ENCODE data around the gene ZNF646.

The ZNF646 gene

DNA sequence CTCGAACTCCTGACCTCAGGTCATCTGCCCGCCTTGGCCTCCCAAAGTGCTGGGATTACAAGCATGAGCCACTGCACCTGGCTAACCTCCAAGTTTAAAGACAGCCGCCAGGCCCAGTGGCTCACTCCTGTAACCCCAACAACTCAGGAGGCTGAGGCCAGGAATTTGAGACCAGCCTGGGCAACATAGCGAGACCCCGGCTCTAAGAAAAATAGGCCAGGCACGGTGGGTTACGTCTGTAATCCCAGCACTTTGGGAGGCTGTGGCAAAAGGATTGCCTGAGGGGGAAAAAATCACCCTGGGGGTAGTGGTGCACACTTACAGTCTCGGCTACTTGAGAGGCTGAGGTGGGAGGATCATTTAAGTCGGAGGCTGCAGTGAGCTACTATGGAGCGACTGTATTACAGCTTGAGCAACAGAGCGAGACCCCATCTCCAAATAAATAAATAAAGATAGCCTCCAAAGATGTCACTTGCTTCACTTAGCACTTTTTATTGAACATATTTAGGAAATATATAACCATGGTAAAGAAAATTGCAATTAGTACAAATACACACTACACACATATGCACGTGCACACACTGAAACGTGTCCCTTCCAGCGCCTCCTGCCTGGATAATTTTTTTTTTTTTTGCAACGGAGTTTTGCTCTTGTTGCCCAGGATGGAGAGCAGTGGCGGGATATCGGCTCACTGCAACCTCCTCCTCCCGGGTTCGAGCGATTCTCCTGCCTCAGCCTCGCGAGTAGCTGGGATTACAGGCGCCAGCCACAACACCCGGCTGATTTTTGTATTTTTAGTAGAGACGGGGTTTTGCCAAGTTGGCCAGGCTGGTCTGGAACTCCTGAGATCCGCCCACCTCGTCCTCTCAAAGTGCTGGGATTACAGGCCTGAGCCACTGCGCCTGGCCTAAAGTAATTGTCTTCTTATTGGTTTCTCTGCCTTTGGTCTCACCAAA lies 32.6 kb downstream of the ZNF646 start:
- no peak for DNase-seq (ENCODE audit: low read depth in 4 of 4, low spot score in 1 of 4)

DNA sequence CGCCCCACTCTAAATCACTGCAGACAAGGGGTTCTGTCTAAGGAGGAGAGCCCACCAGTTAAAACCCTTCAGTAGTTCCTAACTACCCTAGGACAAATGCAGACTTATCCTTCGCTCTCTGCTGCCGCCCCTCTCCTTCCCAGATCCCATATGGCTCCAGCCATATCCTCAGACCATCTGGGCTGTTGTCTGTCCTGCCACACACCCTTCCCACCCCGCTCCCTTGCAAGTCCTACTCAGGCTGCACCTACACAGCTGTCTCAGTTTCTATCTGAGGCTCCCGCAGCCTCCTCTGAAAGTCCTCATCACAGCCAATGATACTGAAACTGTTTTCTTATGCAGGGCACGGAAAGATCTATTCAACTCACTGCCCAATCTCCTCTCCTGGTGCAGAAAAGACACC lies 33.2 kb downstream of the ZNF646 start:
- DNase-seq (ENCODE audit: low read depth in 4 of 4, low spot score in 1 of 4): peak in 1 of 4 experiments; percentile 31

DNA sequence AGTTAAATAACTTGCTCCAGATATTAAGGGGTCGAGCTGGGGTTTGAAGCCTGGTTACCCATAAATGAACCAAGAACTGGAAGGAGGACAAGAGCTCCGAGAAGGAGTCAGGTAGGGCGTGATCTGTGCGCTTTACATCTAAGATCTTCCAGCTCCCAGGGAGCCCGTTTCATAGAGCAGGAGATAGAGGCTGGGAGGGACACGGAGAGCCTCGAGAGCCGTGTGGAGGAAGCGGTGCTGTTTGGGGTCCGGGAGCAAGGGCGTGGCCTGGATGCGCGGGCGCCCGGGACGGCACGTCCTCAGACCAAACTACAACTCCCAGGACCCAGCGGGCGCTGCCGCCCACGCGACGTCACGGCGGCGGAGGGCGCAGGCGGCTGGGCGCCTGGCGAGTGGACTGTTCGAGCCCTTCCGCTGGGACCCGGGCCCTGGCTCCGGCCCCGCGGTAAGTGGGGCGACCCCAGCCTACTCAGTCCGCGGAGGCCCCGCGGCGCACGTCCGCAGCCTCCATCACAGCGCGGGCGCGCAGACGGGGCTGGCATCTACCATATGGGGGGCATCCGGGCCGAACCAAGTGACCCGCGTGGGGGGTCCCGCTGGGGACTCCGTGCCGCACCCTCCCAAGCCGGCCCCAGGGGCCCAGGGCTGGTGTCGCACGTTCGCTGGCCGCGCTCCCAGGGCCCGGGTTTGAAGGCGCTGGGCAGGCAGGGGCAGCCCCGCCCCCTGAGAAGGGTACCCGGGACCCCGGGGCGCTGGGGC lies 34.0 kb downstream of the ZNF646 start, which contains the start of gene BCKDK:
Gene BCKDK, plus strand, starts transcription at position 352 of the 759 bp plus-strand sequence. CDS start 838 bp downstream, outside the sequence.
- peak; percentile 47 to 73 (median 58) for DNase-seq (ENCODE audit: low read depth in 4 of 4, low spot score in 1 of 4)

GRCh38 chr16:31108794-31109558 lies 34.8 kb downstream of the ZNF646 start:
- no peak for DNase-seq (ENCODE audit: low read depth in 4 of 4, low spot score in 1 of 4)

- no peak for DNase-seq (ENCODE audit: low read depth in 4 of 4, low spot score in 1 of 4)
Measured at GRCh38 chr16:31109622-31110021, 35.4 kb downstream of the ZNF646 start.

GRCh38 chr16:31110106-31111034 lies 36.1 kb downstream of the ZNF646 start:
- no peak for DNase-seq (ENCODE audit: low read depth in 4 of 4, low spot score in 1 of 4)

GRCh38 chr16:31111881-31112466 lies 37.8 kb downstream of the ZNF646 start:
- no peak for DNase-seq (ENCODE audit: low read depth in 4 of 4, low spot score in 1 of 4)

GRCh38 chr16:31112711-31113110 lies 38.5 kb downstream of the ZNF646 start:
- no peak for DNase-seq (ENCODE audit: low read depth in 4 of 4, low spot score in 1 of 4)

DNA sequence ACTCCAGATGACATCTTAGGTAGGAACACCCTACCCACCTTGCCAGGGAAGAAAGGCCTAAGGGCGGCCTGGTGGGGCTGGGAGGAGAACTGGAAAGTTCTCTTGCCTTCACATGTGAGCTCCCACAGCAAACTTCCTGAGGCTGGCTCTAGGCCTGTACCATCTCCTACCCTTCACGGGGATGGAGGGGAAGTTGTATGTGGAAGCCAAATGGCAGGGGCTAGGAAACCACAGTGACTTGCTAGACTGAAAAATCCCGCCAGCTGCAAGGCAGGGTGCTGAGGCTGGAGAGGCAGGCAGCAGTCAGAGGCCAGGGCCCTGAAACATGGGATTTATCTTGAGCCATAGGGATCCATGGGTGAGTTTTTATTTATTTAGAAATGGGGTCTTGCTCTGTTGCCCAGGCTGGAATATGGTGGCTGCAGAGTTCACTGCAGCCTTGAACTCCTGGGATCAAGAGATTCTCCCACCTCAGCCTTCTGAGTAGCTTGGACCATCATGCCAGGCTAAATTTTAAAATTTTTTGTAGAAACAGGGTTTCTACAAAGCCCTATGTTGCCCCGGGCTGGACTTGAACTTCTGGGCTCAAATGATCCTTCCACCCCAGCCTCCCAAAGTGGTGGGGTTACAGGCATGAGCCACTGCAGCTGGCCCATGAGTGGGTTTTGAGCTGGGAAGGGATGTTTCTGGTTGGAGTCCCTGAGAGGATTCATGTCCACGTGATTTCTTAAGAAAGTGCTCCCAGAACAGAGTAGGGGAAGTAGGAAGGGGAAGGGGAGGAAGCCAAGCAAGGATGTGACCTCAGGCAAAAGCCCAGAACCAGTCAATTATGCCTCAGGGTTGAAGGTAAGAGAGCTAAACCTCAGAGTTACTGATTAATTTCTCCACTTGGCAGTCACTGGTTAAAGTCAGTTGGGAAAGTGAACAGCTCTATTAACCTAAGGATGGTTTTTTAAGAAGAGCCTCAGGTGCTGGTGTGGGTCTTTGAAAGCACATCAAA lies 39.2 kb downstream of the ZNF646 start:
- DNase-seq (ENCODE audit: low read depth in 4 of 4, low spot score in 1 of 4): no peak

GRCh38 chr16:31114468-31114867 lies 40.2 kb downstream of the ZNF646 start:
- DNase-seq (ENCODE audit: low read depth in 4 of 4, low spot score in 1 of 4): no peak

GRCh38 chr16:31117384-31118222 lies 43.4 kb downstream of the ZNF646 start, which contains the start of gene KAT8:
Gene KAT8 (plus strand): TSS chr16:31117664. CDS start chr16:31117682, 18 bp downstream.
- DNase-seq (ENCODE audit: low read depth in 4 of 4, low spot score in 1 of 4): peak; percentile 94 to 98 (median 96)

GRCh38 chr16:31118223-31119155 lies 44.3 kb downstream of the ZNF646 start:
- DNase-seq (ENCODE audit: low read depth in 4 of 4, low spot score in 1 of 4): no peak

DNA sequence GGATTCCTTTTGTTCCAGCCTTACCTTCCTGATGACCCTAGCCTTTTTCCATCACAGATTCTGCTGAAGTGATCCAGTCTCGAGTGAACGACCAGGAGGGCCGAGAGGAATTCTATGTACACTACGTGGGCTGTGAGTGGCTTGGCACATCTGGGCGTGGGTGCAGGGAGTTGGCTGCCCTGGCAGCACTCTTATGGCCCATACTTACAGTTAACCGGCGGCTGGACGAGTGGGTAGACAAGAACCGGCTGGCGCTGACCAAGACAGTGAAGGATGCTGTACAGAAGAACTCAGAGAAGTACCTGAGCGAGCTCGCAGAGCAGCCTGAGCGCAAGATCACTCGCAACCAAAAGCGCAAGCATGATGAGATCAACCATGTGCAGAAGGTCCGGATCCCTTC lies 45.9 kb downstream of the ZNF646 start:
- no peak for DNase-seq (ENCODE audit: low read depth in 4 of 4, low spot score in 1 of 4)

GRCh38 chr16:31125844-31126243 lies 51.6 kb downstream of the ZNF646 start:
- DNase-seq (ENCODE audit: low read depth in 4 of 4, low spot score in 1 of 4): no peak

DNA sequence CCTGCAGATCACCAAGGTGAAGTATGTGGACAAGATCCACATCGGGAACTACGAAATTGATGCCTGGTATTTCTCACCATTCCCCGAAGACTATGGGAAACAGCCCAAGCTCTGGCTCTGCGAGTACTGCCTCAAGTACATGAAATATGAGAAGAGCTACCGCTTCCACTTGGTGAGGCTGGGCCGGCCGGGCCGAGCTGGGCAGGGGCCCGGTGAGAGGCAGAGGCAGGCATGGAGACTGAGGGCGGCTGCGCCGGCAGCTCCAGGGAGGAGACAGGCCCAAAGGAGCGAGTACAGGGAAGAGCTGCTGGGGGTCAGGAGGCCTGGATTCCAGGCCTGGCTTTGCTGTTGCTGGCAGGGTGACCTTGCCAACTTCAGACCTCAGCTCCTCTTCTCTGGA lies 53.0 kb downstream of the ZNF646 start:
- DNase-seq (ENCODE audit: low read depth in 4 of 4, low spot score in 1 of 4): no peak
